IMR-90 (cell line): ENCODE data around the gene CHMP3. TPM values are rescaled to one million over a fixed set of nuclear protein-coding genes. Genes with fewer than 3 reads are reported as not detected.

Experiments used
- ATAC-seq: fragments of 200-7000 bp; cut with Tn5 transposase; 2 replicates; pipeline ENCODE4 v1.9.1; 2020; ENCODE audit warnings: low read depth, mild to moderate bottlenecking, moderate library complexity
- BruUV-seq: library from RNA; stranded (reverse); fragments of 400-500 nt; replicated peaks from 2 replicates; lab custom pipeline; 2021; lab: Mats Ljungman, UMichigan
- CTCF ChIA-PET: fragments of 300-600 bp; formaldehyde crosslinking; extraction: SDS; loops from one replicate; lab custom pipeline; 2021; ENCODE audit warnings: antibody characterized with exemption; lab: Yijun Ruan, JAX
- POLR2A ChIA-PET: fragments of 300-600 bp; sonication (Branson Sonifier 250); formaldehyde crosslinking; loops from one replicate; lab custom pipeline; 2022; ENCODE audit warnings: antibody characterized with exemption; ENCODE audit not compliant: unreplicated experiment; lab: Charles Lee
- DNase-seq: peaks from one replicate; pipeline ENCODE4 v3.0.0; 2013
- H2AFZ ChIP-seq: replicated peaks from 2 replicates; pipeline ENCODE3; 2013; ENCODE audit warnings: low read length, mild to moderate bottlenecking; ENCODE audit not compliant: poor library complexity
- H2AK5ac ChIP-seq: 2 replicates; pipeline ENCODE4 v1.6.1; 2013; ENCODE audit warnings: low read depth, low read length, inconsistent platforms
- H2AK9ac ChIP-seq: replicated peaks from 2 replicates; pipeline ENCODE3; 2013; ENCODE audit warnings: mild to moderate bottlenecking, low read depth, low read length, moderate library complexity; ENCODE audit not compliant: poor library complexity
- H2BK120ac ChIP-seq: 2 replicates; pipeline ENCODE4 v1.6.1; 2013; ENCODE audit warnings: low read depth, low read length, inconsistent platforms
- H2BK15ac ChIP-seq: 3 replicates; pipeline ENCODE4 v1.6.1; 2013; ENCODE audit warnings: low read depth, low read length, inconsistent platforms
- H2BK20ac ChIP-seq: 2 replicates; pipeline ENCODE4 v1.6.1; 2013; ENCODE audit warnings: low read depth, mild to moderate bottlenecking, inconsistent platforms, low read length, moderate library complexity
- H2BK5ac ChIP-seq: 2 replicates; pipeline ENCODE4 v1.6.1; 2013; ENCODE audit warnings: mild to moderate bottlenecking, low read depth, low read length, inconsistent platforms; ENCODE audit not compliant: poor library complexity, severe bottlenecking
- H3K14ac ChIP-seq: replicated peaks from 2 replicates; pipeline ENCODE4 v1.6.1; 2013; ENCODE audit warnings: low read depth, low read length, inconsistent platforms
- H3K18ac ChIP-seq: 2 replicates; pipeline ENCODE4 v1.6.1; 2013; ENCODE audit warnings: low read depth, low read length, control low read depth
- H3K23ac ChIP-seq: 2 replicates; pipeline ENCODE4 v1.6.1; 2013; ENCODE audit warnings: low read depth, low read length, inconsistent platforms
- H3K27ac ChIP-seq: 2 replicates; pipeline ENCODE4 v1.5.1; 2013; ENCODE audit warnings: mild to moderate bottlenecking, control low read depth, low read length; ENCODE audit not compliant: insufficient read depth
- H3K27me3 ChIP-seq: 2 replicates; pipeline ENCODE4 v1.6.1; 2013; ENCODE audit warnings: low read length; ENCODE audit not compliant: control insufficient read depth, insufficient read depth
- H3K36me3 ChIP-seq: 2 replicates; pipeline ENCODE4 v1.6.1; 2013; ENCODE audit warnings: low read length, mixed read lengths; ENCODE audit not compliant: control insufficient read depth, insufficient read depth
- H3K4ac ChIP-seq: 2 replicates; pipeline ENCODE4 v1.6.1; 2013; ENCODE audit warnings: low read depth, low read length, inconsistent platforms
- H3K4me1 ChIP-seq: 2 replicates; pipeline ENCODE4 v1.6.1; 2013; ENCODE audit warnings: low read length, mixed read lengths; ENCODE audit not compliant: control insufficient read depth, insufficient read depth
- H3K4me2 ChIP-seq: 2 replicates; pipeline ENCODE4 v1.6.1; 2013; ENCODE audit warnings: low read depth, mild to moderate bottlenecking, control low read depth, low read length, moderate library complexity
- H3K4me3 ChIP-seq: 2 replicates; pipeline ENCODE4 v1.5.1; 2013; ENCODE audit warnings: low read depth, mild to moderate bottlenecking, control low read depth, low read length, moderate library complexity; ENCODE audit not compliant: insufficient read depth
- H3K56ac ChIP-seq: 2 replicates; pipeline ENCODE4 v1.6.1; 2013; ENCODE audit warnings: low read length, inconsistent platforms; ENCODE audit not compliant: insufficient read depth; ENCODE audit errors: extremely low read depth
- H3K79me1 ChIP-seq, 2 experiments: 2 replicates each; pipeline ENCODE4 v1.6.1; 2013; ENCODE audit warnings: low read length in 2 of 2, inconsistent platforms in 1 of 2, low read depth in 1 of 2
- H3K9ac ChIP-seq: 2 replicates; pipeline ENCODE4 v1.6.1; 2013; ENCODE audit warnings: low read depth, low read length, control low read depth
- H3K9me1 ChIP-seq: 2 replicates; pipeline ENCODE4 v1.6.1; 2013; ENCODE audit warnings: low read length, inconsistent platforms; ENCODE audit not compliant: insufficient read depth
- H3K9me3 ChIP-seq: 2 replicates; pipeline ENCODE4 v1.6.1; 2013; ENCODE audit warnings: low read length; ENCODE audit not compliant: control insufficient read depth, insufficient read depth
- H4K20me1 ChIP-seq: 2 replicates; pipeline ENCODE4 v1.6.1; 2013; ENCODE audit warnings: low read length, inconsistent platforms; ENCODE audit not compliant: insufficient read depth
- H4K5ac ChIP-seq: 2 replicates; pipeline ENCODE4 v1.6.1; 2013; ENCODE audit warnings: mild to moderate bottlenecking, low read depth, low read length, control low read depth
- H4K8ac ChIP-seq, 2 experiments: 2 replicates each; pipeline ENCODE4 v1.6.1; 2013; ENCODE audit warnings: low read depth in 2 of 2, low read length in 2 of 2, control low read depth in 1 of 2, inconsistent platforms in 1 of 2
- H4K91ac ChIP-seq: 2 replicates; pipeline ENCODE4 v1.6.1; 2013; ENCODE audit warnings: low read depth, low read length, inconsistent platforms; ENCODE audit not compliant: insufficient read depth
- BHLHE40 ChIP-seq: fragments of 150-350 bp; IDR thresholded peaks from 2 replicates; pipeline ENCODE4 v1.6.1; 2016; ENCODE audit warnings: mild to moderate bottlenecking, low read depth, low read length
- CEBPB ChIP-seq: IDR thresholded peaks from 2 replicates; pipeline ENCODE4 v1.6.1; 2012; ENCODE audit warnings: low read depth, low read length, improper control_type of control experiment
- CHD1 ChIP-seq: IDR thresholded peaks from 2 replicates; pipeline ENCODE4 v1.6.1; 2012; ENCODE audit warnings: low read depth, low read length, improper control_type of control experiment
- FOS ChIP-seq: fragments of 150-350 bp; IDR thresholded peaks from 2 replicates; pipeline ENCODE4 v1.6.1; 2016; ENCODE audit warnings: low read depth, low read length
- MAFK ChIP-seq: IDR thresholded peaks from 2 replicates; pipeline ENCODE4 v1.6.1; 2012; ENCODE audit warnings: low read depth, low read length, improper control_type of control experiment
- MAZ ChIP-seq: IDR thresholded peaks from 2 replicates; pipeline ENCODE4 v1.6.1; 2012; ENCODE audit warnings: low read depth, mild to moderate bottlenecking, low read length, improper control_type of control experiment, moderate library complexity, borderline replicate concordance
- MXI1 ChIP-seq: IDR thresholded peaks from 2 replicates; pipeline ENCODE4 v1.6.1; 2012; ENCODE audit warnings: low read depth, mild to moderate bottlenecking, low read length, moderate library complexity, borderline replicate concordance
- POLR2A ChIP-seq: IDR thresholded peaks from 2 replicates; pipeline ENCODE4 v1.6.1; 2012; ENCODE audit warnings: mild to moderate bottlenecking, low read depth, low read length
- RAD21 ChIP-seq: IDR thresholded peaks from 2 replicates; pipeline ENCODE4 v1.6.1; 2012; ENCODE audit warnings: low read length, improper control_type of control experiment
- RCOR1 ChIP-seq: IDR thresholded peaks from 2 replicates; pipeline ENCODE4 v1.6.1; 2012; ENCODE audit warnings: mild to moderate bottlenecking, low read length, improper control_type of control experiment; ENCODE audit not compliant: insufficient replicate concordance
- RFX5 ChIP-seq: IDR thresholded peaks from 2 replicates; pipeline ENCODE4 v1.8.0; 2012; ENCODE audit warnings: low read depth, mild to moderate bottlenecking, low read length, moderate library complexity
- WGBS, 2 experiments: methylation state at CpG; one replicate each; pipeline versions ENCODE4 v1.1.5 to v1.1.7; 2013; ENCODE audit warnings: missing lambda C conversion rate in 2 of 2; ENCODE audit not compliant: insufficient read length in 1 of 2; ENCODE audit errors: extremely low coverage in 2 of 2; 5-methylcytosine and 5-hydroxymethylcytosine counted together
- dilution Hi-C: fragments of 300-500 bp; cut with HindIII; formaldehyde crosslinking; loops from one replicate; pipeline ENCODE4 v1.14.3; 2018; ENCODE audit warnings: low sequenced_read_pairs; ENCODE audit not compliant: unreplicated experiment
- in situ Hi-C: fragments of 300-500 bp; cut with MboI; formaldehyde crosslinking; loops from 3 replicates; pipeline ENCODE4 v1.14.3; 2019; ENCODE audit warnings: low sequenced_read_pairs, inconsistent platforms, mixed read lengths
- intact Hi-C: fragments of 100-400 bp; cut with micrococcal nuclease; formaldehyde crosslinking; loops from 2 replicates; pipeline ENCODE4 v1.10.0; 2022
- polyA plus RNA-seq, 3 experiments: library from polyadenylated mRNA; depleted of rRNA; stranded (reverse); fragments of >200 nt; gene quantifications; 2 replicates each; pipeline ENCODE4 v1.2.3, GENCODE V29; 2012; ENCODE audit warnings: low replicate concordance in 1 of 3
- total RNA-seq: library from RNA; depleted of rRNA; stranded (reverse); fragments of >200 nt; gene quantifications from 2 replicates; pipeline ENCODE4 v1.2.3, GENCODE V29; 2012
- TF ChIP-seq, protein P1 (sequence below): conservative IDR thresholded peaks from 2 replicates; pipeline ENCODE4 v1.5.1; 2012; ENCODE audit warnings: mild to moderate bottlenecking, low read depth, low read length, improper control_type of control experiment
- TF ChIP-seq, protein P2 (sequence below): fragments of 150-350 bp; IDR thresholded peaks from 2 replicates; pipeline ENCODE4 v1.6.1; 2016; ENCODE audit warnings: low read depth, mild to moderate bottlenecking, low read length, moderate library complexity, borderline replicate concordance
- TF ChIP-seq, protein P3 (sequence below): fragments of 150-350 bp; IDR thresholded peaks from 2 replicates; pipeline ENCODE4 v1.6.1; 2017; ENCODE audit warnings: mild to moderate bottlenecking, antibody characterized with exemption, low read length, low read depth

CHMP3 gene
- total and polyA plus RNA-seq, 2 of the 4 experiments (the other 2 are of a cell fraction): 38.4 to 84.6 TPM

DNA sequence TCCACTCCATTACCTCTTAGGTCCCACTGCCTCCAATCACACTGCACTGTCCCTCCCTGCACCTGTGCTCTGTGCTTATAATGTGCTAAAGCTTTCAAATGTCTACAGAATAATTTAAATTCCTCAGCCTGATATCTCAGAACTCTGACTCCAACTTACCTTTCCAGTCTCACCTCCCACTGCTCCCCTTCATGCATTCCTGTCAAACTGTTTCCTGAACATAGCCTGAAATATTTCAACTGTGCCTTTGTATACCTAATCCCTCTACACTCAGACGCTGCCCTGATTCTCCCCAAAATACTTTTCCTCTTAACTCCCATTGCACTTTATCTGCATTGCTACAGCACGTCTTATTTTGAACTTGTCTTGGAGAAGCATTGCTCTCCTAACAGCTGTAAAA, 40.5 kb downstream of the CHMP3 start:
- no peak overlapping the region for H2BK20ac ChIP-seq
- no peak overlapping the region for H3K14ac ChIP-seq
- no peak overlapping the region for H2AK5ac ChIP-seq
- 84% methylated on average over 2 of the region's 2 CpGs; no CpG with 5 or more reads in 1 of the 2 experiments for WGBS, 2 experiments
- in situ Hi-C loops (no loop called here), intact Hi-C loops (no loop called here), dilution Hi-C loops (no loop called here)
- DNase-seq (no peak), ATAC-seq (no peak)
- no peak overlapping the region for H3K23ac ChIP-seq
- no peak overlapping the region for H3K18ac ChIP-seq
- H2BK15ac ChIP-seq: no peak overlapping the region
- H2BK5ac ChIP-seq: no peak overlapping the region
- H3K27me3 ChIP-seq: no peaks in the 10 kb centered on the region
- H3K56ac ChIP-seq: no peak overlapping the region
- no peaks in the 10 kb centered on the region for H4K20me1 ChIP-seq
- H2AFZ ChIP-seq: no peak overlapping the region
- H4K5ac ChIP-seq: no peak overlapping the region
- no peak overlapping the region for H2AK9ac ChIP-seq
- H4K91ac ChIP-seq: no peak overlapping the region
- CTCF ChIA-PET: no interaction called here
- peaks cover 6% of the 10 kb centered on the region; the same call in 1 of the 2 replicates for H3K9me3 ChIP-seq
- H4K8ac ChIP-seq: no peak overlapping the region
- POLR2A ChIA-PET: no interaction called here
- no peak overlapping the region for H3K27ac ChIP-seq
- H3K4me2 ChIP-seq: no peak overlapping the region
- H3K9me1 ChIP-seq: no peaks in the 10 kb centered on the region
- H3K4ac ChIP-seq: no peak overlapping the region
- no peaks in the 10 kb centered on the region; the same call in 1 of the 2 replicates for H3K4me1 ChIP-seq
- no peak overlapping the region for H3K4me3 ChIP-seq
- peaks cover 3% of the 10 kb centered on the region; the same call in 1 of the 2 replicates for H3K36me3 ChIP-seq
- no peaks in the 10 kb centered on the region; a peak in 1 of 4 replicates for H3K79me1 ChIP-seq
- H3K9ac ChIP-seq: no peak overlapping the region
- no peak overlapping the region for H2BK120ac ChIP-seq
- TF ChIP-seq, protein P1, sequence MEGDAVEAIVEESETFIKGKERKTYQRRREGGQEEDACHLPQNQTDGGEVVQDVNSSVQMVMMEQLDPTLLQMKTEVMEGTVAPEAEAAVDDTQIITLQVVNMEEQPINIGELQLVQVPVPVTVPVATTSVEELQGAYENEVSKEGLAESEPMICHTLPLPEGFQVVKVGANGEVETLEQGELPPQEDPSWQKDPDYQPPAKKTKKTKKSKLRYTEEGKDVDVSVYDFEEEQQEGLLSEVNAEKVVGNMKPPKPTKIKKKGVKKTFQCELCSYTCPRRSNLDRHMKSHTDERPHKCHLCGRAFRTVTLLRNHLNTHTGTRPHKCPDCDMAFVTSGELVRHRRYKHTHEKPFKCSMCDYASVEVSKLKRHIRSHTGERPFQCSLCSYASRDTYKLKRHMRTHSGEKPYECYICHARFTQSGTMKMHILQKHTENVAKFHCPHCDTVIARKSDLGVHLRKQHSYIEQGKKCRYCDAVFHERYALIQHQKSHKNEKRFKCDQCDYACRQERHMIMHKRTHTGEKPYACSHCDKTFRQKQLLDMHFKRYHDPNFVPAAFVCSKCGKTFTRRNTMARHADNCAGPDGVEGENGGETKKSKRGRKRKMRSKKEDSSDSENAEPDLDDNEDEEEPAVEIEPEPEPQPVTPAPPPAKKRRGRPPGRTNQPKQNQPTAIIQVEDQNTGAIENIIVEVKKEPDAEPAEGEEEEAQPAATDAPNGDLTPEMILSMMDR: no peak
- no peak for TF ChIP-seq POLR2A
- TF ChIP-seq, protein P2, sequence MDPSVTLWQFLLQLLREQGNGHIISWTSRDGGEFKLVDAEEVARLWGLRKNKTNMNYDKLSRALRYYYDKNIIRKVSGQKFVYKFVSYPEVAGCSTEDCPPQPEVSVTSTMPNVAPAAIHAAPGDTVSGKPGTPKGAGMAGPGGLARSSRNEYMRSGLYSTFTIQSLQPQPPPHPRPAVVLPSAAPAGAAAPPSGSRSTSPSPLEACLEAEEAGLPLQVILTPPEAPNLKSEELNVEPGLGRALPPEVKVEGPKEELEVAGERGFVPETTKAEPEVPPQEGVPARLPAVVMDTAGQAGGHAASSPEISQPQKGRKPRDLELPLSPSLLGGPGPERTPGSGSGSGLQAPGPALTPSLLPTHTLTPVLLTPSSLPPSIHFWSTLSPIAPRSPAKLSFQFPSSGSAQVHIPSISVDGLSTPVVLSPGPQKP: no peak
- TF ChIP-seq MAFK: no peak
- no peak for TF ChIP-seq RCOR1
- no peak for TF ChIP-seq MXI1
- TF ChIP-seq FOS: no peak
- TF ChIP-seq CEBPB: no peak
- no peak for TF ChIP-seq BHLHE40
- TF ChIP-seq RAD21: no peak
- TF ChIP-seq CHD1: no peak
- TF ChIP-seq, protein P3, sequence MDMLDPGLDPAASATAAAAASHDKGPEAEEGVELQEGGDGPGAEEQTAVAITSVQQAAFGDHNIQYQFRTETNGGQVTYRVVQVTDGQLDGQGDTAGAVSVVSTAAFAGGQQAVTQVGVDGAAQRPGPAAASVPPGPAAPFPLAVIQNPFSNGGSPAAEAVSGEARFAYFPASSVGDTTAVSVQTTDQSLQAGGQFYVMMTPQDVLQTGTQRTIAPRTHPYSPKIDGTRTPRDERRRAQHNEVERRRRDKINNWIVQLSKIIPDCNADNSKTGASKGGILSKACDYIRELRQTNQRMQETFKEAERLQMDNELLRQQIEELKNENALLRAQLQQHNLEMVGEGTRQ: no peak
- no peak for TF ChIP-seq MAZ
- no peak for TF ChIP-seq RFX5
- no TSS peak for BruUV-seq
